ENCODE results near the gene NSMCE3. TPM values are rescaled to one million over a fixed set of nuclear protein-coding genes. Genes with fewer than 3 reads are reported as not detected.
"Not testable (repeated sequence)": the region's sequence is repeated elsewhere in the genome, so short reads cannot be mapped to it uniquely, and the experiment has no call there.

NSMCE3 gene
- total RNA-seq, 1 donor from 2014 or later, result 8.2 TPM

GRCh38 chr15:29225534-29226234 is 43.9 kb downstream of the NSMCE3 start:
- Mint-ChIP-seq H3K27ac (no peak overlapping the region), H3K4me1 (ENCODE audit: unreplicated experiment) (peaks cover 25% of the 10 kb centered on the region)
- no peak for DNase-seq (ENCODE audit: extremely low spot score, unreplicated experiment)

DNA sequence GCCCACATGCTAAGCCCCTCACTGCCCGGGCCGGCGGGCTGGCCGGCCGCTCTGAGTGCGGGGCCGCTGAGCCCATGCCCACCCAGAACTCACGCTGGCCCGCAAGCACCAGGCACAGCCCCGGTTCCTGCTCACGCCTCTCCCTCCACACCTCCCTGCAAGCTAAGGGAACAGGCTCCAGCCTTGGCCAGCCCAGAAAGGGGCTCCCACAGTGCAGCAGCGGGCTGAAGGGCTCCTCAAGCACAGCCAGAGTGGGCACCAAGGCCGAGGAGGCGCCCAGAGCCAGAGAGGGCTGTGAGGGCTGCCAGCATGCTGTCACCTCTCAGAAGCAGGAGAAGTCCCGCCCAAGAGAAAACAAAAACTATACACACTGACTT is 44.6 kb downstream of the NSMCE3 start:
- peaks cover 25% of the 10 kb centered on the region for H3K27me3 Mint-ChIP-seq
- not testable (repeated sequence) for H3K36me3 Mint-ChIP-seq

More at GRCh38 chr15:29225534-29226234, 43.9 kb downstream of the NSMCE3 start:
- Mint-ChIP-seq H3K4me3 (no peak overlapping the region), H3K36me3 (no peaks in the 10 kb centered on the region), H3K27me3 (peaks cover 25% of the 10 kb centered on the region), H3K9me3 (no peaks in the 10 kb centered on the region)
- no peak for TF ChIP-seq CTCF (conservative IDR thresholded peaks at IDR 0.05)

DNA sequence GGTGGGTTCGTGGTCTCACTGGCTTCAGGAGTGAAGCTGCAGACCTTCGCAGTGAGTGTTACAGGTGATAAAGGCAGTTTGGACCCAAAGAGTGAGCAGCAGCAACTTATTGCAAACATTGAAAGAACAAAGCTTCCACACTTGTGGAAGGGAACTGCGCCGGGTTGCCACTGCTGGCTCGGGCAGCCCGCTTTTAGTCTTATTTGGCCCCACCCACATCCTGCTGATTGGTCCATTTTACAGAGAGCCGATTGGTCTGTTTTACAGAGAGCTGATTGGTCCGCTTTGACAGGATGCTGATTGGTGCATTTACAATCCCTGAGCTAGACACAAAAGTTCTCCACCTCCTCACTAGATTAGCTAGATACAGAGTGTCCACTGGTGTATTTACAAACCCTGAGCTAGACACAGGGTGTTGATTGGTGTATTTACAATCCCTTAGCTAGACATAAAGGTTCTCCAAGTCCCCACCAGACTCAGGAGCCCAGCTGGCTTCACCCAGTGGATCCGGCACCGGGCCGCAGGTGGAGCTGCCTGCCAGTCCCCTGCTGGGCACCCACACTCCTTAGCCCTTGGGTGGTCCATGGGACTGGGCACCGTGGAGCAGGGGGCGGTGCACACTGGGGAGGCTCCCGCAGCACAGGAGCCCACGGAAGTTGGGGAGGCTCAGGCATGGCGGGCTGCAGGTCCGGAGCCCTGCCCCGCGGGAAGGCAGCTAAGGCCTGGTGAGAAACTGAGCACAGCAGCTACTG is 45.2 kb downstream of the NSMCE3 start:
- H3K27ac Mint-ChIP-seq, H3K9me3 Mint-ChIP-seq: not testable (repeated sequence)
- peaks cover 19% of the 10 kb centered on the region for H3K27me3 Mint-ChIP-seq

More for the DNA sequence above, 44.6 kb downstream of the NSMCE3 start:
- H3K4me1 Mint-ChIP-seq (ENCODE audit: unreplicated experiment), result peaks cover 25% of the 10 kb centered on the region
- not testable (repeated sequence) for DNase-seq (ENCODE audit: extremely low spot score, unreplicated experiment); H3K4me3 Mint-ChIP-seq; H3K9me3 Mint-ChIP-seq; H3K27ac Mint-ChIP-seq

DNA sequence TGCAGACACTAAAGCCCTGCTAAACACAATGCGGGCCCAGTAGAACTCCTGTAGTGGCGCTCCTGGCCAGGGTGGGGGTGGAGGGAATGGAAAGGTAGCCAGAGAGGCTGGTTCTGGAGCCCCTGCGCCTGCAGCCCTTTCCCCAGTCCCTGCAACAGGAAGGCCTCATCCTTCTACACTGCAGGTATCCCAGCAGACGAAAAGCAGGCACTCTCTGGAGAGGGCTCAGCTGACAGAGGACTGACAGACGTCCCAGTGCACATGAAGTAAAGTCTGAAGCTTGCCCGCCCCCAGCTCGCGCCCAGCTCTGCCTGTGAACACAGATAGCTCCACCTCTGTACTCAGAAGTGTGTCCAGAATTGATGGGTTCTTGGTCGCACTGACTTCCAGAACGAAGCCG is 46.0 kb downstream of the NSMCE3 start:
- Mint-ChIP-seq H3K27ac (no peak overlapping the region), H3K4me1 (ENCODE audit: unreplicated experiment) (peaks cover 25% of the 10 kb centered on the region), H3K9me3 (no peaks in the 10 kb centered on the region), H3K27me3 (peaks cover 16% of the 10 kb centered on the region), H3K36me3 (no peaks in the 10 kb centered on the region), H3K4me3 (no peak overlapping the region)
- no peak for TF ChIP-seq CTCF (conservative IDR thresholded peaks at IDR 0.05)
- DNase-seq (ENCODE audit: extremely low spot score, unreplicated experiment), result no peak

More for the DNA sequence above, 45.2 kb downstream of the NSMCE3 start:
- peaks cover 25% of the 10 kb centered on the region for H3K4me1 Mint-ChIP-seq (ENCODE audit: unreplicated experiment)
- not testable (repeated sequence) for DNase-seq (ENCODE audit: extremely low spot score, unreplicated experiment); H3K36me3 Mint-ChIP-seq; H3K4me3 Mint-ChIP-seq

DNA sequence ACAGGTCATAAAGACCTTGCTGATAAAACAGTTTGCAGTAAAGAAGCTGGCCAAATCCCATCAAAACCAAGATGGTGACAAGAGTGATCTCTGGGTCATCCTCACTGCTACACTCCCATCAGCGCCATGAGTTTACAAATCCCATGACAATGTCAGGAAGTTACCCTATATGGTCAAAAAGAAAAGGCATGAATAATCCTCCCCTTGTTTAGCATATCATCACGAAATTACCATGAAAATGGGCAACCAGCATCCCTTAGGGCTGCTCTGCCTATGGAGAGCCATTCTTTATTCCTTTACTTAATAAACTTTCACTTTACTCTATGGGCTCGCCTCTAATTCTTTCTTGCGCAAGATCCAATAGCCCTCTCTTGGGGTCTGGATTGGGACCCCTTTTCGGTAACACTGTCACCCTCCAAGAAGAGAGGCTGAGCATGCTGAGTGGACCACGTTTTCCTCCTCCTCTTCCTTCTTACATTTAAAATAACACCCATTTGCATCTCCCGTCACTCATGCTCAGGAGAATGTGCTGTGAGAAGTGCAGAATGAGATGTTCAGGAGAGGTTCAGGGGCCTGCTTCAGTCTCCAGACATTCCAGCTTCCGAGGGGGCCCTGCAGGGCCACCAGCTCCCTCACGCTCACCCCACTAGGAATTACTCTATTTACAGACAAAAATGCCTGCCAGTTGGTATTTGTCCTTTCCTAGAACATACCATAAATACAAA is 47.3 kb downstream of the NSMCE3 start:
- H3K27ac Mint-ChIP-seq, result no peak overlapping the region

More for the DNA sequence above, 47.3 kb downstream of the NSMCE3 start:
- Mint-ChIP-seq H3K4me3 (no peak overlapping the region), H3K36me3 (no peaks in the 10 kb centered on the region), H3K4me1 (ENCODE audit: unreplicated experiment) (peaks cover 21% of the 10 kb centered on the region), H3K9me3 (no peaks in the 10 kb centered on the region), H3K27me3 (peaks cover 17% of the 10 kb centered on the region)
- TF ChIP-seq CTCF (conservative IDR thresholded peaks at IDR 0.05), result no peak
- DNase-seq (ENCODE audit: extremely low spot score, unreplicated experiment), result no peak
